RWPE2 (cell line): ENCODE measurements around the gene TAGLN3.

Experiments used
- ATAC-seq: fragments of 200-7000 bp; cut with Tn5 transposase; 3 replicates; pipeline ENCODE4 v1.9.1; 2021; ENCODE audit warnings: low read depth
- DNase-seq: peaks from one replicate; pipeline ENCODE4 v3.0.0-alpha.2; 2020; ENCODE audit warnings: low spot score
- H3K27ac ChIP-seq: fragments of 450-650 bp; 2 replicates; pipeline ENCODE4 v1.5.1; 2017; ENCODE audit warnings: mild to moderate bottlenecking; ENCODE audit not compliant: poor library complexity, severe bottlenecking
- H3K27me3 ChIP-seq: fragments of 250-450 bp; sonication (Bioruptor Pico); 2 replicates; pipeline ENCODE4 v1.5.1; 2021; ENCODE audit warnings: mild to moderate bottlenecking, moderate library complexity; ENCODE audit not compliant: insufficient read depth, poor library complexity, severe bottlenecking
- H3K36me3 ChIP-seq: fragments of 250-450 bp; sonication (Bioruptor Pico); 2 replicates; pipeline ENCODE4 v1.5.1; 2020; ENCODE audit warnings: low read depth, mild to moderate bottlenecking, moderate library complexity
- H3K4me1 ChIP-seq: fragments of 250-450 bp; sonication (Bioruptor Pico); 2 replicates; pipeline ENCODE4 v1.5.1; 2021; ENCODE audit warnings: mild to moderate bottlenecking, moderate library complexity; ENCODE audit not compliant: insufficient read depth, poor library complexity, severe bottlenecking
- H3K4me3 ChIP-seq: fragments of 250-450 bp; sonication (Bioruptor Pico); 2 replicates; pipeline ENCODE4 v1.5.1; 2021; ENCODE audit warnings: mild to moderate bottlenecking, moderate library complexity; ENCODE audit not compliant: severe bottlenecking
- H3K9me3 ChIP-seq: fragments of 250-450 bp; sonication (Bioruptor Pico); 2 replicates; pipeline ENCODE4 v1.5.1; 2021; ENCODE audit warnings: mild to moderate bottlenecking, moderate library complexity; ENCODE audit not compliant: severe bottlenecking
- TF ChIP-seq, protein P1 (sequence below): fragments of 450-650 bp; IDR thresholded peaks from one replicate; pipeline ENCODE4 v1.5.1; 2017; ENCODE audit warnings: mild to moderate bottlenecking, moderate library complexity; ENCODE audit not compliant: poor library complexity, severe bottlenecking

Gene TAGLN3

DNA sequence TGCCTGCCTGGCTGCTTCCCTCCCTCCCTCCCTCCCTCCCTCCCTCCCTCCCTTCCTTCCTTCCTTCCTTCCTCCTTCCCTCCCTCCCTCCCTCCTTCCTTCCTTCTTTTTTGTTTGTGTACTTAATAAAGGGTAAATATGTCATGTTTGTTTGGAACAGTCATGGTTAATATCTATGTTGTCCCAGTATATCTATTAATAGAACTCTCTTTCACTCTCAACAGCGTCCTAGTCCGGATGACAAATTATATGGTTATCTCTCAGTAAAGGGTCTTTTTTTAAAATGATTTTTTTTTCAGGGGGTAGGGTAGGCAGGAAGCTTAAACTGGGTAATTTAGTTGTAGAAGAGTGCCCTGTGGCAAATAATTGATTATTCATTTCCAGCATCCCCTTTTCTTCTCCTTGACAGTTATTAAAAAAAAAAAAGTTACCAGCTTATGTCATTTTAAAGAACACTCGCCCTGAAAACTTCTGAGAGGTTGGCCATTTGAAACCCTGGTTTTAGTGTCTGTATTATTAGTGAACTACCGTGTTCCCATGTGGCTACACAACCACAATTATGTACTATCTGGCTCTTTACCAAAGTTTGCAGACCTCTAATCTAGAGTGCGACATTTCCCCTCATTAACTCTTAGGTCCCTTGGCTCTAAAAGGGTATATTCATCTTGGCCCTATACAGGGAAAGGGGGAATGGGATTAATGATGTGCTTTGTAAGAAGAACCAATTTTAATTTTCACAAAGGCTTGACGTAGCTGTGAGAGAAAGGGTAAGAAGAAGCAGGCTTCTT is 13.7 kb downstream of the TAGLN3 start:
- ATAC-seq: no peak
- H3K4me3 ChIP-seq: no peak overlapping the region
- no peak overlapping the region for H3K27ac ChIP-seq
- no peaks in the 10 kb centered on the region for H3K9me3 ChIP-seq
- TF ChIP-seq, protein P1, sequence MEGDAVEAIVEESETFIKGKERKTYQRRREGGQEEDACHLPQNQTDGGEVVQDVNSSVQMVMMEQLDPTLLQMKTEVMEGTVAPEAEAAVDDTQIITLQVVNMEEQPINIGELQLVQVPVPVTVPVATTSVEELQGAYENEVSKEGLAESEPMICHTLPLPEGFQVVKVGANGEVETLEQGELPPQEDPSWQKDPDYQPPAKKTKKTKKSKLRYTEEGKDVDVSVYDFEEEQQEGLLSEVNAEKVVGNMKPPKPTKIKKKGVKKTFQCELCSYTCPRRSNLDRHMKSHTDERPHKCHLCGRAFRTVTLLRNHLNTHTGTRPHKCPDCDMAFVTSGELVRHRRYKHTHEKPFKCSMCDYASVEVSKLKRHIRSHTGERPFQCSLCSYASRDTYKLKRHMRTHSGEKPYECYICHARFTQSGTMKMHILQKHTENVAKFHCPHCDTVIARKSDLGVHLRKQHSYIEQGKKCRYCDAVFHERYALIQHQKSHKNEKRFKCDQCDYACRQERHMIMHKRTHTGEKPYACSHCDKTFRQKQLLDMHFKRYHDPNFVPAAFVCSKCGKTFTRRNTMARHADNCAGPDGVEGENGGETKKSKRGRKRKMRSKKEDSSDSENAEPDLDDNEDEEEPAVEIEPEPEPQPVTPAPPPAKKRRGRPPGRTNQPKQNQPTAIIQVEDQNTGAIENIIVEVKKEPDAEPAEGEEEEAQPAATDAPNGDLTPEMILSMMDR: no peak
- H3K36me3 ChIP-seq: no peaks in the 10 kb centered on the region
- H3K4me1 ChIP-seq: no peaks in the 10 kb centered on the region
- no peak for DNase-seq
- peaks cover 2% of the 10 kb centered on the region for H3K27me3 ChIP-seq

DNA sequence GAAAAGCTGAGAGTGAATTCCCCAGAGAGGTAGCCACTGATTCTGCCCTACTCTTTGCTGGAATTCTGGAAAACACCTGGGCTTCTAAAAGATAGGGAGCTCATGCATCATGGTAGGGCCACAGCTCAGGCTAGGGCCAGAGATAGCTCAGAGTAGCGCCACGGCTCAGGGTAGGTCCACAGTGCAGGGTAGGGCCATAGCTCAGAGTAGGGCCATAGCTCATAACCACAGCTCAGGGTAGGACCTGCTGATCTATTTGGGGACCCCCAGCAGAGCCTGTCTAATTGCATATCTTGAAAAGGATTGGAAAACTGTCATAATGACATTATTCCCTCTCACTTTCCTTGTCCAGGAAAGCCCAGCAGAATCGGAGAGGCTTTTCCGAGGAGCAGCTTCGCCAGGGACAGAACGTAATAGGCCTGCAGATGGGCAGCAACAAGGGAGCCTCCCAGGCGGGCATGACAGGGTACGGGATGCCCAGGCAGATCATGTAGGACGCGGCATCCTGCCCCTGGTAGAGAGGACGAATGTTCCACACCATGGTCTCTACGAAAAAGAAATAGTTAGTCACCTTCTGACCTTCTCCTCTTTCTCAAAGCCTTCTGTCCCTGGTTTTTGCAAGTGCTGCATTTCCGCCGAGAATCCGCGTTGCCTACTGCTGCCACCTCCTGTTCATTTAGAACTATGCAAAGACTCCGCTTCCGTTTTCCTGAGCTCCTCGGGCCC is 14.5 kb downstream of the TAGLN3 start:
- Histone ChIP-seq H3K9me3 (no peaks in the 10 kb centered on the region), H3K4me3 (no peak overlapping the region), H3K27me3 (peaks cover 2% of the 10 kb centered on the region), H3K36me3 (no peaks in the 10 kb centered on the region), H3K27ac (no peak overlapping the region), H3K4me1 (no peaks in the 10 kb centered on the region)
- TF ChIP-seq, protein P1: peak; percentile 85
- DNase-seq: no peak
- ATAC-seq: peak; percentile 66

DNA sequence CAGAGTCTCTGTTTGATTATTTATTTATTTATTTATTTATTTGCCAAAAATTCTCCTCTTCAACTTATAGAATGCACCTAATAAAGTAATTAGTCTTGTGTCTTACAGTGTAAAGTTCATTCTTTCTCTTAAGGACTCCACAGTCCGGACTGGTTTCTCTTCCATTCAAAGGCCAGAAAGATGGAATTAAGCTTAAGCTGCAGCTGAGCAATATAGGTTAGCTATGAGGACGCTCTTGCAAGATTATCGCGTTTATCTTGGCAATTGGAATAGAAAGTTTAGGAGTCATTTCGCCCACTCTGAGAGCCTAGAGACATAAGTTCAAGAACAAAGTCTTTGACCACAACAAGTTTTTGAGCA is 15.0 kb downstream of the TAGLN3 start:
- Histone ChIP-seq H3K36me3 (no peaks in the 10 kb centered on the region), H3K27me3 (peaks cover 2% of the 10 kb centered on the region), H3K9me3 (no peaks in the 10 kb centered on the region), H3K4me3 (no peak overlapping the region), H3K27ac (no peak overlapping the region), H3K4me1 (no peaks in the 10 kb centered on the region)
- ATAC-seq (no peak), DNase-seq (no peak)
- TF ChIP-seq, protein P1: peak; percentile 66

DNA sequence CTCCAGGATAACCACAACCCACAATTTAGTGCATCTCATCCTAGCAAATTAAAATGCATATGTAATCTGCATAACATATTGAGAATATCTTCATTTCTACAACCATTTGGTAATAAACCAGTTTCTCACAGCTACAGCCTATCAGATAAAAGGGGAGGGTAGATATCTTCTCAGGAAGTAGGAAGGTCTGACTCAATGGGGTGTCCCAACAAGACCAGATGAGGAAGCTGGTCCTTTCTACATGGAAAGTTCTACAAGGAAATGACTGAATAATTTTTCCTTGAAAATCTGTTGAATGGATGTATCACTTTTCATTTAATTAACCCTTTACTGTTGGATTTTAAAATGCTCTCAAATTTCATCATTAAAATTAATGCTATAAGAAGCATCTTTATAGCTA is 18.4 kb downstream of the TAGLN3 start:
- no peak for DNase-seq

More for the DNA sequence above, 18.4 kb downstream of the TAGLN3 start:
- Histone ChIP-seq H3K4me1 (no peaks in the 10 kb centered on the region), H3K27ac (no peak overlapping the region), H3K4me3 (no peak overlapping the region), H3K36me3 (no peaks in the 10 kb centered on the region), H3K9me3 (no peaks in the 10 kb centered on the region), H3K27me3 (peaks cover 2% of the 10 kb centered on the region)
- peak; percentile 45; the same call in 1 of the 3 replicates for ATAC-seq
- TF ChIP-seq, protein P1: no peak
